A673 (cell line): Measurements from ENCODE around the gene MKX. TPM values are rescaled to one million over a fixed set of nuclear protein-coding genes. Genes with fewer than 3 reads are reported as not detected.

ENCODE experiments used
- BruUV-seq: library from RNA; stranded (reverse); fragments of 400-500 nt; replicated peaks from 2 replicates; lab custom pipeline; 2021; lab: Mats Ljungman, UMichigan
- CTCF ChIA-PET: fragments of 300-600 bp; sonication (Branson Sonifier 250); formaldehyde crosslinking; loops from one replicate; lab custom pipeline; 2022; ENCODE audit warnings: antibody characterized with exemption; lab: Charles Lee
- POLR2A ChIA-PET: fragments of 300-600 bp; sonication (Branson Sonifier 250); formaldehyde crosslinking; loops from one replicate; lab custom pipeline; 2022; ENCODE audit warnings: antibody characterized with exemption; ENCODE audit not compliant: low non-redundant PET; lab: Charles Lee
- DNase-seq: peaks from one replicate; pipeline ENCODE4 v3.0.0-alpha.2; 2015; ENCODE audit warnings: low spot score
- H3K27ac ChIP-seq: fragments of 200-600 bp; sonication (generic); 2 replicates; pipeline ENCODE4 v1.5.1; 2016; ENCODE audit warnings: mixed run types, low read depth, mild to moderate bottlenecking, mixed read lengths, antibody characterized with exemption, low read length; ENCODE audit not compliant: poor library complexity, severe bottlenecking
- H3K27me3 ChIP-seq: fragments of 200-600 bp; sonication (generic); replicated peaks from 2 replicates; pipeline ENCODE4 v1.6.1; 2017; ENCODE audit warnings: mixed run types, low read depth, mild to moderate bottlenecking, mixed read lengths, antibody characterized with exemption, low read length; ENCODE audit not compliant: insufficient read depth, poor library complexity
- H3K36me3 ChIP-seq: fragments of 200-600 bp; sonication (generic); 2 replicates; pipeline ENCODE4 v1.6.1; 2016; ENCODE audit warnings: mixed run types, mild to moderate bottlenecking, mixed read lengths, antibody characterized with exemption, low read length; ENCODE audit not compliant: insufficient read depth, poor library complexity, severe bottlenecking
- H3K4me1 ChIP-seq: fragments of 200-600 bp; sonication (generic); 2 replicates; pipeline ENCODE4 v1.6.1; 2017; ENCODE audit warnings: mixed run types, mild to moderate bottlenecking, mixed read lengths, antibody characterized with exemption, low read length; ENCODE audit not compliant: insufficient read depth, poor library complexity, severe bottlenecking
- H3K4me3 ChIP-seq: fragments of 200-600 bp; sonication (generic); 2 replicates; pipeline ENCODE4 v1.5.1; 2016; ENCODE audit warnings: low read depth, mixed run types, mild to moderate bottlenecking, mixed read lengths, low read length; ENCODE audit not compliant: poor library complexity, severe bottlenecking
- H3K9me3 ChIP-seq: fragments of 200-600 bp; sonication (generic); 2 replicates; pipeline ENCODE4 v1.6.1; 2016; ENCODE audit warnings: mixed run types, low read depth, mild to moderate bottlenecking, mixed read lengths, antibody characterized with exemption, low read length; ENCODE audit not compliant: poor library complexity, severe bottlenecking
- CTCF ChIP-seq: fragments of 300-800, 200-600 bp; sonication (generic); conservative IDR thresholded peaks from 2 replicates; pipeline ENCODE4 v1.5.1; 2017; ENCODE audit warnings: low read depth, mild to moderate bottlenecking, antibody characterized with exemption, low read length, moderate library complexity, mixed read lengths
- EZH2 ChIP-seq: fragments of 200-600 bp; sonication (generic); IDR thresholded peaks from 2 replicates; pipeline ENCODE4 v1.6.1; 2017; ENCODE audit warnings: borderline replicate concordance, low read depth, mild to moderate bottlenecking, mixed read lengths, antibody characterized with exemption, low read length; ENCODE audit not compliant: poor library complexity, severe bottlenecking
- intact Hi-C: fragments of 100-400 bp; cut with micrococcal nuclease; formaldehyde crosslinking; loops from one replicate; pipeline ENCODE4 v1.10.0; 2022; ENCODE audit not compliant: unreplicated experiment
- total RNA-seq: library from RNA; stranded (reverse); gene quantifications from 2 replicates; pipeline ENCODE4 v1.2.3, GENCODE V29; 2021

MKX gene
- total RNA-seq, 1 experiment from 2014 or later: 0.09 TPM

- no peaks in the 10 kb centered on the region for H3K4me1 ChIP-seq
- intact Hi-C loops: no loop called here
- POLR2A ChIA-PET: no interaction called here
- DNase-seq: no peak
- H3K36me3 ChIP-seq: no peaks in the 10 kb centered on the region
- CTCF ChIA-PET: no interaction called here
- TF ChIP-seq EZH2 (no peak), CTCF (no peak)
- no TSS peak for BruUV-seq
- no peak overlapping the region for H3K4me3 ChIP-seq
- no peaks in the 10 kb centered on the region for H3K9me3 ChIP-seq
- H3K27ac ChIP-seq: no peak overlapping the region
- H3K27me3 ChIP-seq: peaks cover 30% of the 10 kb centered on the region
These were observed 72.6 kb downstream of the MKX start for GRCh38 chr10:27673065-27673464.

GRCh38 chr10:27671821-27672220 lies 73.8 kb downstream of the MKX start:
- BruUV-seq: no TSS peak
- H3K9me3 ChIP-seq: peaks cover under 1% of the 10 kb centered on the region
- POLR2A ChIA-PET: no interaction called here
- DNase-seq: no peak
- no peak overlapping the region for H3K4me3 ChIP-seq
- peaks cover 29% of the 10 kb centered on the region for H3K27me3 ChIP-seq
- no peaks in the 10 kb centered on the region for H3K36me3 ChIP-seq
- H3K27ac ChIP-seq: no peak overlapping the region
- no peak for TF ChIP-seq CTCF
- no peak for TF ChIP-seq EZH2
- intact Hi-C loops: no loop called here
- CTCF ChIA-PET: no interaction called here
- H3K4me1 ChIP-seq: no peaks in the 10 kb centered on the region

- TF ChIP-seq CTCF: no peak
- no peak for TF ChIP-seq EZH2
- H3K9me3 ChIP-seq: peaks cover 3% of the 10 kb centered on the region
- no peak for DNase-seq
- no peak overlapping the region for H3K27ac ChIP-seq
- ChIA-PET POLR2A (no interaction called here), CTCF (no interaction called here)
- no peaks in the 10 kb centered on the region for H3K4me1 ChIP-seq
- intact Hi-C loops: no loop called here
- no TSS peak for BruUV-seq
- peaks cover 51% of the 10 kb centered on the region for H3K27me3 ChIP-seq
- H3K36me3 ChIP-seq: no peaks in the 10 kb centered on the region
- H3K4me3 ChIP-seq: no peak overlapping the region
These were observed 81.2 kb downstream of the MKX start for GRCh38 chr10:27664461-27664860.
